HT-29 (cell line): ENCODE measurements around the gene RAC3. TPM values are rescaled to one million over a fixed set of nuclear protein-coding genes. Genes with fewer than 3 reads are reported as not detected.

Experiments
- DNase-seq: peaks from one replicate; pipeline ENCODE4 v3.0.0-alpha.2; 2015; ENCODE audit warnings: low spot score
- total RNA-seq: library from RNA; depleted of rRNA; stranded (reverse); fragments of >200 nt; shearing (Covaris generic); gene quantifications from 2 replicates; pipeline ENCODE4 v1.2.3, GENCODE V29; 2014; rRNA removed

The RAC3 gene
- total RNA-seq = 68.7 and 71.3 TPM in 2 replicates

DNA sequence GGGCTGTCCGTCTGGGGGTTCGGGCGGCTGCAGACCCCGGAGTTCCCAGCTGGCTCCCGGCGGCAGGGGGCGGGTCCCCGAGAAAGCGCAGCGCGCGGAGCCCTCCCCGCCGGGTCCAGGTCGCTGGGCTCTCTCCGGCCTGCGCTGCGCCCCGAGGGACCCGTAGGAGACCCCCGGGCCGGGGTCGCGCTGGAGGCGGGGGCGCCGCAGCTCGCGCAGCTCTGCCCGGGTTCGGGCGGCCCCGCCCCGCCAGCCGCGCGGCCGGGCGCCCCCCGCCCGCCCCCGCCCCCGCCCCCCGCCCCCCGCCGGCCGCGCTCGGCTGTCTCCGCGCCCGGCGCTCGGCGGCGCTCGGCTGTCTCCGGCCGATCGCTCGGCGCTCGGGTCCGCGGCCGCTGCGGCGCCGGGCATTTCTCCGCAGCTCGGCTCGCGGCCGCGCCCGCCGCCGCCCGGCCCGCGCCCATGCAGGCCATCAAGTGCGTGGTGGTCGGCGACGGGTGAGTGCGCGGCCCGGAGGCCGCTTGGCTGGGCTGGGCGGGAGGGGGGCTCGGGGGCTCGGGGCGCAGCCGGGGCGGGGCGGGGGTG, at the start of gene RAC3:
RAC3 (plus strand) TSS at position 376 of the 582 bp plus-strand sequence; CDS start at position 460, 84 bp downstream.
- peak; percentile 35 for DNase-seq

DNA sequence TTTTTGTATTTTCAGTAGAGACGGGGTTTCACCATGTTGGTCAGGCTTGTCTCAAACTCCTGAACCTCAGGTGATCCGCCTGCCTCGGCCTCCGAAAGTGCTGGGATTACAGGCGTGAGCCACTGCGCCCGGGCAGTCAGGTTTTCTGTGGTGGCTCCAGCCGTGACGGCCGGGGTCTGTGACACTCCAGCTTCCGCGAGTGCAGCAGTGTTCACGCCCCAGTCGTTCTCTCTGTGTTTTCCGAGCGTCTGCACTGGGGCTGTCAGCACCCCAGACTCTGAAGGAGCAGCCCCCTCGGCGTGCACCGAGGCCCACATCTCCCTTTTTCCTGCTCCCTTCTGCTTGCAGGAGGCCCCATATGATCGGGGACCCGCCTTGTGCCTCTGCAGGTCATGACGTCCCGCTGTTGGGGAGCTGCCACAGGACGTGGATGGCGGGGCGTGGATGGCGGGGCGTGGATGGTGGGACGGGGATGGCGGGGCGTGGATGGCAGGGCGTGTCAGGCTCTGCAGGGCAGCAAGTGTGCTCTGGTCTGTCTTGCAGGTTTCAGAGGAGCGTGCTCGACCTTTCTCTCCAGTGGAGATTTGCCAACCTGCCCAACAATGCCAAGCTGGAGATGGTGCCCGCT, 48.4 kb upstream of the RAC3 start:
- no peak for DNase-seq

DNA sequence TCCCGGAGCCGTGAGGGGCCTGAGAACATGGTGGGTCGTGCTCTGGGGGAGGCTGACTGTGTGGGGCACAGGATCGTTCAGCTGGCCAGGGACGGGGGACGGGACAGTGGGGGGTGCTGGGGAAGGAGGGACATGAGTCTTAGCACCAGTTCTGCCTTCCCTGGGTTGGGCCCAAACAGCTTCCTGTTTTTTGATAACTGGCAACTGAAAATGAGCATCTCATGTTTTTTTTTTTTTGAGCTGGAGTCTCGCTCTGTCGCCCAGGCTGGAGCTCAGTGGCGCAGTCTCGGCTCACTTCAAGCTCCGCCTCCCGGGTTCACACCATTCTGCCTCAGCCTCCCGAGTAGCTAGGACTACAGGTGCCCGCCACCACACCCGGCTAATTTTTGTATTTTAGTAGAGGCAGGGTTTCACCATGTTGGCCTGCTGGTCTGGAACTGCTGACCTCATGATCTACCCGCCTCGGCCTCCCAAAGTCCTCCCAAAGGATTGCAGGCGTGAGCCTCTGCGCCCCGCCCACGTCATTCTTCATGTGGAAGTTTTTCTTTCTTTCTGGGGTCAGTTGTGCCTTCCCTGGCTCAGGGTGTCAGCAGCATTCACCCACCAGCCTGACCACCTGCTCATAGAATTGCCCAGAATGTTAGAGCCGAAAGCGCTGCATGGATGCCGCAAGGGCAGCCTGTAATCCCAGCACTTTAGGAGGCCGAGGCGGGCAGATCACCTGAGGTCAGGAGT, 47.7 kb upstream of the RAC3 start:
- no peak for DNase-seq

DNA sequence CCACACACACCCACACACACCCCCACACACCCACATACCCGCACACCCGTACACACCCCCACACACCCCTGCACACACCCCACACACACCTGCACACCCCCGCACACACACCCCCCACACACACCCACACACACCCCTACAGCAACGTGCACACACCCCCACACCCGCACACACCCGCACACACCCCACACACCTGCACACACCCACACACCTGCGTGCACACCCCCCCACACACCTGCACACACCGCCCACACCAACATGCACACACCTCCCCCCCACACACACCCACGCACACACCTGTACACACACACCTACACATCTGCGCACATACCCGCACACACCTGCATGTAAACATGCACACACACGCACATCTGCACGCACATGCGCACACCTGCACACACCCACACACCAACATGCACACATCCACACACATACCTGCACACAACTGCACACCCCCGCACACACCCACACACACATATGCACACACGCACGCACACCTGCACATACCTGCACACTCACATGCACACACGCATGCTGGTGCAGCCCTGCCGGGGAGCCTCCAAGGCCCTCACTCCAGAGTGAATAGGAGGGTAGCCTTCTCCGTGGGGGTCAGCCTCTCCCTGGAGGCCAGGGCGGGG, 46.6 kb upstream of the RAC3 start:
- DNase-seq = no peak

DNA sequence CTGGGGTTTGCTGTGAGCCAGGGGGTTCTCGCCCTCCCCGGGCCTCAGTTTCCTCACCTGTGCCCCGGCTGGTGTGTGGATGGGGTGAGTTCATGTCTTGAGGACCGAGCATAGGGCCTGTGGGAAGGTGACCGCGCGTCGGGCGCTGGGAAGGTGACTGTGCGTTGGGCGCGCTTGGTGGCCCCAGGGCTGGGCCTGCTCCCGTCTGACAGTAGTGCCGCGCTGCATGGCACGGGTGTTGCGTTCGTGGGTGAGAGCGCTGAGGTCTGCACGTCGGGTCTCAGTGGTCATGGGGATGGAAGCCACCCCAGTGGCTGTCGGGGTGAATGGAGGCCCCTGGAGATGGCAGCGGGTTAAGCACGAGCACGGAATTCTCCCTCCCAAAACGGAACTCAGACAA, 44.9 kb upstream of the RAC3 start:
- no peak for DNase-seq

DNA sequence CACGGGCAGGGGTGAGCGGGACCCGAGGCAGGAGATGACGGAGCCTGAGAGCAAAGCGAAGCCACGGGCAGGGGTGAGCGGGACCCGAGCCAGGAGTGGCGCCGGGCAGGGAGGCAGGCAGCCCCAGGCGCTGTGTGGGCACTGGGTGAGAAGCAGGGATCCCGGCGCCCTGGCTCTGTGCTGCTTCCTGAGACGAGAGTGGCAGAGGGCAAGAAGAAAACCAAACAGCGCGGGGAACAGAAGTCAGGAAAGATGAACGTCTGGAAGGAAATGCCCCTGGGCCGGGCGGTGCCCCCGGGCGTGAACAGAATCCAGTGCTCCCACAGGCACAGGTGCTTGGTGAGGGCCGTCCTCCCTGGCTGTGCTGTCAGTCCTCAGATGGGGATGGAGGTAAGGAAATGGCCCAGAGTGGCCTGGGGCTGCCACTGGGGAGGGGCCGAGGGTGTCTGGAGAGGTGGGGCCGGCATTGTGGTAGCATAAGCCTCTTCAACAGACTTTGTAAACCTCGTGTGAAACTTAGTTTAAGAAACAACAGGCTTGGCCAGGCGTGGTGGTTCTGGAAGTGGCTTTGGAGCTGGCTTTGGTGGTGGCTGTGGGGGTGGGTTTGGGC, 44.2 kb upstream of the RAC3 start:
- DNase-seq = no peak

DNA sequence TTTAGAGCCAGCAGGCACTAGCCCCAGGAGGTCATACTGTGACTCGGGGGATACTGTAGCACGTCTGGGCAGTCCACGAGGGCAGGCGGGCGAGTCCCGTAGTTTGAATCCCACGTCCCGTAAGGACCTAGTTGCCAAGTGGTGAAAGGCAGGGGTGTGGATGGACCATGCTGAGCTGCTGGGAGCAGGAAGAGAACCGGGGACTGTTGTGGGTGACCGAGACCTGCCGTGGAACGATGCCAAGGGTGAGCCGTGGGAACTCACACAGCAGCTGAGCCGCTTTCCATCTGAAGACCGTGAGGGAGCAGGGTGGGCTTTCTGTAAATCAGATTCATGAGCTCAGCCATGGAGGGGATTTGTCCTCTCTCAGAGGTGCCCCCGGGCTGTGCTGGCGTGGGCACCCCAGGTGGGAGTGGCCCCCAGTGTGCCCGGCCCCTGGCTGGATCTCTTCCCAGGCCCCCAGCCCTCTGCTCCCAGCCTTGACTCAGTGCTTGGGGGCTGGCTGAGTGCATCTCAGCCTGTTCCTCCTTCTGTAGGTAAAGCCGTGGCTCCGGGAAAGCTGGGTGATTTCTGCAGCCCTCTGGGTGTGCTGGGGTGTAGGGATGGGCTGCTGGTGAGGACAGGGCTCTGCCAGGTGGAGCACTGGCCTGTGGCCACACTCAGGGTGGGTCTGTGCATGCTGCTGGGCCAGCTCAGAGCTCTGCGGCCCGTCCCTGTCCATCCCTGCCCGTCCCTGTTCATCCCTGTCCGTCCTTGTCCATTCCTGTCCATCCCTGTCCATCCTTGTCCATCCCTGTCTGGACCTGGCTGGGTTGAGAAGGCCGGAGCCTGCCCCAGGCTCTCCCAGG, 40.4 kb upstream of the RAC3 start:
- no peak for DNase-seq

DNA sequence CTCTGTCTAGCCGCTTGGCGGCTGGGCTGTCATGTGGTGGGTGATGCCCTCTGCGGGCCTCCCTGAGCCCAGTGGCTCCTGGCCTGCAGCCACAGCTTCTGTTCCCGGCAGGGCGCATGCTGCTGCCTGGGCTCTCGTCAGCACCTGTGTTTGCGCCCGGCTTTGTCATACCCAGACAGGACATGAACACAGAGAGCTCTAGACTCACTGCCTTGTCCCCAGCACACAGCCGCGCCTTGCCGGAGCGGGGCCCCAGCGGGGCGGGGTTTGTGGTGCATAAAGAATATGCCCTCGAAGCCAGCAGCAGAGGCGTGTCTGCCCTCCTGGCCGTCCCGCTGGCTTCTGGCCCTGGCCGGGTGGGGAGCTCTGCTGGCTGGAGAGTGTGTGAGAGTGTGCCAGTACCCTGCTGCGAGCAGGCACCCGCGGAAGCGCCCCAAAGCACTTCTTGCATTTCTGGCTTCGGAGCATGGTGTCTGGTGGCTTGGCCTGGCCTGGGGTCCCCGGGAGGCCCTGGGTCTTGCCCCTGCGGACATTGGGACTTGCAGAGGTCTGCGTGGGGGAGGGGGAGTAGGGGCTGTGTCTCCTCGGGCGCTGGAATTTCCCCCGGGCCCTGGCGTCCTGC, 39.7 kb upstream of the RAC3 start:
- DNase-seq = peak; percentile 91

DNA sequence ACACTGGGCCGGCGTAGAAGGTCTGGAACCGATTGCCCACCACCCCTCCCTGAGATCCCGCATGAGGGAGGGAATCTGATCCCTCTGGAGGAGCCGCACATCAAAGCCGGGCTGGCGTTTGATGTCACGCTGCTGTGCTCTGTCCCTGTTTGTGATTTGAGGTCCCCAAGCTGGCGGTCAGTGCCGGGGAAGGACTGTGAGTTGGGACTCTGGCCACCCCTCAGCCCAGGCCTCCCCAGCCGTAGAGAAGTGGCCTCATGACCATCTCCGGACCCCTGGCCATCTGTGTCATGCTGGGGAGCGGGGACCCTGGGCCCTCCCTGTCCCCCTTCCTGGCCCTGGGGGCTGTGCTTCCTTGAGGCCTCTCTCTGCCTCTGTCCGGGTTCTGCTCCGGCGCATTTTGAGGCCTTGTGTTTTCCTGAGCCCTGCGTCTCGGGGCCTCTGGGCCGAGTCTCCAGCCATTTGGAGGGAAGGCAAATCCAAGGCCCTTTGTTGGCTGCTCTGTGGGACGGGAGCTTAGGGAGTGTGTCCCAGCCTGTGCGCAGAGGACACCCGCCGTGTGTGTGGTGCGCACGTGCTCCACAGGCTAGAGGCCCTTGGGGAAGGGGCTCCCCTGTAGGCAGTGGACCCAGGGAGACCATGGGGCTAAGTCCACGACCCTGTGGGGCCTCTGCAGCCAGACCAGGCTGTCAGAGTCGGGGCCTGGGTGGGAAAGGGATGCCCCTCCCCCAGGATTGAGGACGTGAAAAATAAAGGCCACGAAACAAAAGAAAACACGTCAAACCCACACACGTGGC, 39.0 kb upstream of the RAC3 start:
- no peak for DNase-seq

DNA sequence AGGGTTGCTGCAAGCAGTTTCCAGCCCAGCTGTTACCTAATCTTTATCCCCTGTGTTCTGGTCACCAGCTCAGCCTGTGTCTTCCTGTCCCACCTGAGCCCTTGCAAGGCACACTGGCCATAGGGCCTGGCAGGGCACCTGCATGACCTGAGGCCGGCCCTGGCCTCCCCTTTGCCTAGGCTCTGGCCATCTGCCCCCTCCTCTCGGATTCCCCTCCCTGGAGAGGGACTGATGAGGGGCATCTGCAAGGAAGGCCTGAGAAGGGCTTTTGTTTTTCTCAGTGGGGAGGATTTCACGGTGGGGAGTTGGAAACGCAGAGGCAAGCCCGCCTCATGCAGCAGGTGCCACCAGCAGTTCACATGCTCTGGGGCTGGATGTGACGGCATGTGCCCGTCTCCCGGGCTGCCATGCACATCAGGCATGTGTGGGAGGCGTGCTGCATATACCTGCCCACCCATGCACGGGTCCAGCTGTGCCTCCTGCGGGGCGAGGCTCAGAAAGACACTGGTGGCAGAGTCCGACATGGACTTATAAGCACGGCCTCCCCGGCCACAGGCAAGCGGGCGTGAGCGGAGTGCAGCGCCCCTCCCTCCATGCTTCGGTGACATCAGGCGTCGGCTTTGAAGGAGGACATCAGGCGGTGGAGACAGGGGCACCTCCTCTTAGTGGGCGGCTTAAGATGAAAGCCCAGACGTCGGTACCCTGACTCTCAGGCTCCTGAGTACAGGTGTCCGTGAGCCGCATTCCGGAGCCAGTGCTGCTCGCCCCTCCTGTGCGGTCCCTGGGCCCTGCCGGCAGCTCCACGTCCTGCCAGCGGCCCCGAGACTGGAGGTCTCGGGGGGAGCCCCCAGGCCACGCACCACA, 37.5 kb upstream of the RAC3 start:
- DNase-seq = no peak

DNA sequence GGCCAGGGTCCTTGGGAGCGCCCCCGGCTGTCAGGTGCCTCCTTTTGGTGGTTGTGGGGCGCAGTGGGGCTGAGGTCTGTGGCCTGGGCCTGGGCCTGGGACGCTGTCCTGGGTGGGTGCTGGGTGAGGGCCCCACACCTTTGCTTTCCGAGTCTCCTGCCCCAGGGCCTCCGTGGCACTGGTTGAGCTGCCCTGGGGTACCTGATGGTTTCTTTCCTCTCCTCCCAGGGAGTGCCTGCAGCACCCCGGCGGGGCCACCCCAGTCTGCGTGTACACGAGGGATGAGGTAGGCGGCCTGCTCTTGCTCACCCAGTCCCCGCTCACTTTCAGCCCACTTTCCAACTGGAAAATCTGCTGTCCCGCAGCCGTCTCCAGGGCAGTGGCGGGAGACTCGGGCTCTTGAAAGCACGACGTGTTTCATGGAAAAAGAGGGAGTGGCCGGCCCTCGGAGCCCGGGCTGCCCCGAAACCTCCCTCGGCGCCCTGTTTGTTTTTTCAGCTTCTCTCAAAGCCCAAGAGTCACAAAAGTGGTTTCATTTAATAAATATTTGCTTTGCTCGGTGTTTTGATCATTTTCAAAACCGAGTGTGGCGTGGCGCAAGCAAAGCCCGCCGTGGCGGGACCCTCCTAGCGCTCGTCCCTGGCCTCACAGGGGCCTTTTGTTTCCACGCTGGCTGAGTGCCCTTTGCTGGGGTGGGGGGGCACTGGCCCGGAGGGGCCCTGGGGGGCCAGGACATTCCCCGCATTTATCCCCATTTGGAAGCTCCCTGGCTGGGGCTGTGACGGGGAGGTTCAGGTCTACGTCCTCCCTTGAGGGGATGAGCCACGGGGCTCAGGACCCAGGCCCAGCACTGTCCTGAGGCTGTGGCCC, 36.6 kb upstream of the RAC3 start:
- DNase-seq = no peak

DNA sequence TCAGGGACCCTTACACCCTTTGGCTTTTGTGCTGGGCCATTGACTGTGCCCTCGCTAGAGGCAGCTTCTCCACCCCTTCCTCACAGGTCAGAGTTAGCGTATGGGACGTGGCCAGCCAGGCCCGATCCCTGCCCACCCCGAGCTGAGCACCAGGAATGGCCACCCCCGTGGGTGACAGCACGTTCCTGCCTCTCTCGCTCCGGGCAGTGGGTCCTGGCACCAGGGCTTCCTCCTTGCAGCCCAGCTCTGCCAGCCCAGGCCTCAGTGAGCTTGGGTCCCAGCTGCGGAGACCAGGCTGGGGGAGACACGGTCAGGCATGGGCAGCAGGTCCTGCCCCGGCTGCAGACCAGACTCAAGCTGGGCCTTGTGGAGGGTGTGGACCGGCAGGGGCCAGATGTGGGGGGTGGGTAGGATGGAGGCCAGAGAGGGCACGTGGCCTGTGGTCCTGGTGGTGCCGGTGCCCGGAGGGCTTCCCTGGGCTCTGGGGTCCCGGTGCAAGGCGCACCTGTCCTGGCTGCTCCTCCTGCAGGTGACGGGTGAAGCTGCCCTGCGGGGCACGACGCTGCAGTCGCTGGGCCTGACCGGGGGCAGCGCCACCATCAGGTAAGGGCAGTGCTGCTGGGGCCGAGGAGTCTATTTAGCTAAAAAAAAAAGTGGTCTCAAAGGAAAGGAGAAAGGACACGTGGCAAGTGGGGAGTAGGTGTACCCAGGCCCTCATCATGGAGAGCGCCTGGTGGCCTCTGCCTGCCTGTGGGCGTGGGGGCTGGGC, 35.8 kb upstream of the RAC3 start:
- no peak for DNase-seq

DNA sequence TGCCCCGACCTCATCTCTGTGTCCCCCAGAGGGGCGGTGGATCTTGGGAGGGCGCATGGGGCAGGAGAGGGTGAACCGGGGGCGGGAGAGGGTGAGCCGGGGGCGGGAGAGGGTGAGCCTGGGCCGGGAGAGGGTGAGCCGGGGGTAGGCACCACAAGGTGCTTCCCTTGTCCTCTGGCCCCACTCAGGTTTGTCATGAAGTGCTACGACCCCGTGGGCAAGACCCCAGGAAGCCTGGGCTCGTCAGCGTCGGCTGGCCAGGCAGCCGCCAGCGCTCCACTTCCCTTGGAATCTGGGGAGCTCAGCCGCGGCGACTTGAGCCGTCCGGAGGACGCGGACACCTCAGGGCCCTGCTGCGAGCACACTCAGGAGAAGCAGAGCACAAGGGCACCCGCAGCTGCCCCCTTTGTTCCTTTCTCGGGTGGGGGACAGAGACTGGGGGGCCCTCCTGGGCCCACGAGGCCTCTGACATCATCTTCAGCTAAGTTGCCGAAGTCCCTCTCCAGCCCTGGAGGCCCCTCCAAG, 35.2 kb upstream of the RAC3 start:
- DNase-seq = no peak

DNA sequence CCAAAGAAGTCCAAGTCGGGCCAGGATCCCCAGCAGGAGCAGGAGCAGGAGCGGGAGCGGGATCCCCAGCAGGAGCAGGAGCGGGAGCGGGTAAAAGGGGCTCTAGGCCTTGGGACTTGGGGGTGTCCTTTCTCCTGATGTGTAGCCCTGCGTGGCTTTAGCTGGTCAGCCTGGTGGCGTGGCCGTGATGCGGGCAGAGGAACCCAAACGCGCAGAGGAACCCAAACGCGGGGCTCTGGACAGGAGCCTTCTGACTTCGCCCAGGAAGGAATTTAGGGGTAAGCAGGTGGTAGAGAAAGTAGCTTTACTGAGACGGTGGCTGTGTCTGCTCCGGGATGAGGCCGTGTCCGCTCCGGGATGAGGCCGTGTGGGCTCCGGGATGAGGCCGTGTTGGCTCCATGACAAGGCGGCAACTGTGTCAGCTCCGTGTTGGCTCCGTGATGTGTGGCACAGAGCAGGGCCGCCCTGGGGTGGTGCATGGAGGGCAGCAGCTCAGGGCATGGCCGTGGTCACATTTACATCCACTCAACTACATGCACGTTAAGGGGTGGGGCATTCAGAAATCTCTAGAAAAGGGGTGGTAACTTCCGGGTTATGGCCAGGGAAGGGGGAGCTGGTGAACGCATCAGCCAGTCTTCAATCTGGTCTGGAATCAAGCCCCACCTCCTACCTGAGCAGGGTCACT, 34.6 kb upstream of the RAC3 start:
- DNase-seq = no peak

DNA sequence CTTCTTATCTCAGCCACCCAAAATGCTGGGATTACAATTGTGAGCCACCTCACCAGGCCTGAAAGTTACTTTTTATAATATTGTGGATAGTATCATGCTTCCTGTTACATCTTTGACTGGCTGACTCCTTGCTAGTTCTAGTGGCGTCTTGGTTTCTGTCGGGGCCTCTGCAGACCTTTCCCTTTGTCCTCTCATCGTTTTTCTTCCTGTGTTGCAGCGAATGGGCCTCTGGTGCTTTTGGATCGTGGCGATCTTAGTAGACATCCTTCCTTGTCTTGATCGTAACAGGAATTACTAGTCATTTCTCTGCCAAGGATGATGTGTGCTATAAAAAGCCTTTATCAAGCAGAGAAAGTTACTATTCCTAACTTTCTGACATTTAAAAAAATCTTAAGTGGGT, 33.3 kb upstream of the RAC3 start:
- no peak for DNase-seq
